Trophoblast cell (in vitro differentiated cells and primary cell): ENCODE measurements around the gene ZNF460.

ENCODE experiments used
- DNase-seq, 2 donors: peaks; one replicate each; pipeline ENCODE4 v3.0.0-alpha.2; 2016
- H2AFZ ChIP-seq: 2 replicates; pipeline ENCODE4 v1.6.1; 2013; ENCODE audit warnings: low read length, moderate library complexity, mild to moderate bottlenecking; ENCODE audit not compliant: insufficient read depth, poor library complexity
- H2AK5ac ChIP-seq: 2 replicates; pipeline ENCODE4 v1.6.1; 2013; ENCODE audit warnings: mild to moderate bottlenecking, low read length
- H2BK120ac ChIP-seq: 2 replicates; pipeline ENCODE4 v1.6.1; 2013; ENCODE audit warnings: low read length, mild to moderate bottlenecking, moderate library complexity; ENCODE audit not compliant: insufficient read depth, poor library complexity
- H2BK12ac ChIP-seq: 2 replicates; pipeline ENCODE4 v1.6.1; 2013; ENCODE audit warnings: mild to moderate bottlenecking, low read length, moderate library complexity
- H2BK5ac ChIP-seq: 2 replicates; pipeline ENCODE4 v1.6.1; 2013; ENCODE audit warnings: low read length, low read depth, moderate library complexity, mild to moderate bottlenecking; ENCODE audit not compliant: poor library complexity
- H3K14ac ChIP-seq: 2 replicates; pipeline ENCODE4 v1.6.1; 2013; ENCODE audit warnings: mild to moderate bottlenecking, low read length
- H3K18ac ChIP-seq: 2 replicates; pipeline ENCODE4 v1.6.1; 2013; ENCODE audit warnings: mild to moderate bottlenecking, low read length
- H3K23ac ChIP-seq: 2 replicates; pipeline ENCODE4 v1.6.1; 2013; ENCODE audit warnings: low read length
- H3K27ac ChIP-seq: 2 replicates; pipeline ENCODE4 v1.5.1; 2013; ENCODE audit warnings: low read depth, mild to moderate bottlenecking, inconsistent platforms, low read length, moderate library complexity
- H3K27me3 ChIP-seq: 2 replicates; pipeline ENCODE4 v1.6.1; 2013; ENCODE audit warnings: inconsistent platforms, mild to moderate bottlenecking, low read length, moderate library complexity; ENCODE audit not compliant: insufficient read depth
- H3K36me3 ChIP-seq, 2 experiments: 1 replicate in 1 of 2; 2 replicates in 1 of 2; pipeline ENCODE4 v1.6.1; 2013; ENCODE audit warnings: low read length in 2 of 2, mild to moderate bottlenecking in 2 of 2, moderate library complexity in 1 of 2; ENCODE audit not compliant: insufficient read depth in 2 of 2, control insufficient read depth in 1 of 2
- H3K4ac ChIP-seq: 2 replicates; pipeline ENCODE4 v1.6.1; 2013; ENCODE audit warnings: low read depth, mild to moderate bottlenecking, low read length, moderate library complexity
- H3K4me1 ChIP-seq, 2 experiments: 1 replicate in 1 of 2; 2 replicates in 1 of 2; pipeline ENCODE4 v1.6.1; 2013; ENCODE audit warnings: low read length in 2 of 2, mild to moderate bottlenecking in 2 of 2, moderate library complexity in 1 of 2; ENCODE audit not compliant: insufficient read depth in 2 of 2, control insufficient read depth in 1 of 2
- H3K4me2 ChIP-seq: 2 replicates; pipeline ENCODE4 v1.6.1; 2013; ENCODE audit warnings: inconsistent platforms, mild to moderate bottlenecking, low read length, moderate library complexity
- H3K4me3 ChIP-seq: 2 replicates; pipeline ENCODE4 v1.5.1; 2013; ENCODE audit warnings: mild to moderate bottlenecking, low read depth, low read length, inconsistent platforms
- H3K79me1 ChIP-seq: one replicate; pipeline ENCODE4 v1.6.1; 2013; ENCODE audit warnings: low read length
- H3K79me2 ChIP-seq: 2 replicates; pipeline ENCODE4 v1.6.1; 2013; ENCODE audit warnings: low read length, mild to moderate bottlenecking; ENCODE audit not compliant: control insufficient read depth, insufficient read depth, poor library complexity
- H3K9ac ChIP-seq: 2 replicates; pipeline ENCODE4 v1.6.1; 2013; ENCODE audit warnings: mild to moderate bottlenecking, low read length
- H3K9me3 ChIP-seq: 2 replicates; pipeline ENCODE4 v1.6.1; 2013; ENCODE audit warnings: low read depth, mild to moderate bottlenecking, control low read depth, inconsistent platforms, low read length; ENCODE audit not compliant: insufficient read depth
- H4K12ac ChIP-seq: 2 replicates; pipeline ENCODE4 v1.6.1; 2013; ENCODE audit warnings: low read depth, mild to moderate bottlenecking, low read length, moderate library complexity
- H4K8ac ChIP-seq: 2 replicates; pipeline ENCODE4 v1.6.1; 2013; ENCODE audit warnings: low read depth, mild to moderate bottlenecking, low read length, moderate library complexity
- H4K91ac ChIP-seq: one replicate; pipeline ENCODE4 v1.6.1; 2013; ENCODE audit warnings: low read depth, mild to moderate bottlenecking, low read length, moderate library complexity
- WGBS: extraction: QIAGEN DNeasy Blood & Tissue Kit; methylation state at CpG from one replicate; pipeline ENCODE4 v1.1.7; 2013; ENCODE audit warnings: missing lambda C conversion rate; ENCODE audit not compliant: insufficient read length, insufficient coverage; ENCODE audit errors: extremely low coverage; 5-methylcytosine and 5-hydroxymethylcytosine counted together

ZNF460 gene

GRCh38 chr19:57245066-57245465 is 35.2 kb upstream of the ZNF460 start:
- no peak overlapping the region for H2BK5ac ChIP-seq

DNA sequence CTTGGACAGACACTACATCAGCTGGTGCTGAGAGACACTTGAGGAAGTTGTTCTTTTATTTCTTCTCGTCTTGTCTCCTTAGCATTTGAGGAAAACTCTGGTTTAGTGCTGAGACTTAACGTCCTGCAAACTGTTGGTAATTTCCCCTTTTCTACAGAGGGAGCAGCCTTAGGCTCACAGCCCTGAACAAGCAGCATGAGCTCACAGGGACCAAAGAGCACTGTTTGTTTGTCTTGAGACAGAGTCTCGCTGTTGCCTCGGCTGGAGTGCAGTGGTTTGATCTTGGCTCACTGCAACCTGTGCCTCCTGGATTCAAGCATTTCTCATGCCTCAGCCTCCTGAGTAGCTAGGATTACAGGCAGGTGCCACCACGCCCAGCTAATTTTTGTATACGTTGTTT is 34.3 kb upstream of the ZNF460 start:
- Histone ChIP-seq H4K12ac (no peak overlapping the region), H2AFZ (no peak overlapping the region), H3K79me2 (peaks cover 5% of the 10 kb centered on the region), H3K4me2 (no peak overlapping the region), H2BK120ac (no peak overlapping the region), H2BK5ac (no peak overlapping the region), H3K14ac (no peak overlapping the region), H4K8ac (no peak overlapping the region), H3K4ac (no peak overlapping the region), H2BK12ac (no peak overlapping the region), H2AK5ac (no peak overlapping the region), H3K4me3 (no peak overlapping the region), H3K27ac (no peak overlapping the region), H3K36me3 (peaks cover 34 to 47% of the 10 kb centered on the region in 2 experiments), H4K91ac (no peak overlapping the region), H3K27me3 (no peaks in the 10 kb centered on the region), H3K79me1 (no peaks in the 10 kb centered on the region), H3K18ac (no peak overlapping the region), H3K9ac (no peak overlapping the region), H3K23ac (no peak overlapping the region), H3K9me3 (no peaks in the 10 kb centered on the region), H3K4me1 (peaks cover 5 to 9% of the 10 kb centered on the region in 2 experiments)
- DNase-seq, result no peak
- WGBS, result no CpG with 5 or more reads among the region's 6 CpGs

More at GRCh38 chr19:57245066-57245465, 35.2 kb upstream of the ZNF460 start:
- no peak overlapping the region for H3K18ac ChIP-seq
- no peak overlapping the region for H3K4me2 ChIP-seq
- no peak overlapping the region for H4K8ac ChIP-seq
- H3K79me2 ChIP-seq, result peaks cover 9% of the 10 kb centered on the region
- no CpG with 5 or more reads among the region's 5 CpGs for WGBS
- no peak overlapping the region for H3K23ac ChIP-seq
- no peak overlapping the region for H2BK120ac ChIP-seq
- H2BK12ac ChIP-seq, result no peak overlapping the region
- no peak overlapping the region for H4K91ac ChIP-seq
- H3K14ac ChIP-seq, result no peak overlapping the region
- H3K9ac ChIP-seq, result no peak overlapping the region
- H3K4me3 ChIP-seq, result no peak overlapping the region
- H3K36me3 ChIP-seq, result peaks cover 32 to 42% of the 10 kb centered on the region in 2 experiments
- H3K4ac ChIP-seq, result no peak overlapping the region
- H3K4me1 ChIP-seq, result peaks cover 5 to 10% of the 10 kb centered on the region in 2 experiments
- H3K27me3 ChIP-seq, result no peaks in the 10 kb centered on the region
- H2AFZ ChIP-seq, result no peak overlapping the region
- no peak overlapping the region for H4K12ac ChIP-seq
- no peaks in the 10 kb centered on the region for H3K9me3 ChIP-seq
- peaks cover 6% of the 10 kb centered on the region for H3K79me1 ChIP-seq
- no peak overlapping the region for H2AK5ac ChIP-seq
- no peak for DNase-seq
- no peak overlapping the region for H3K27ac ChIP-seq

DNA sequence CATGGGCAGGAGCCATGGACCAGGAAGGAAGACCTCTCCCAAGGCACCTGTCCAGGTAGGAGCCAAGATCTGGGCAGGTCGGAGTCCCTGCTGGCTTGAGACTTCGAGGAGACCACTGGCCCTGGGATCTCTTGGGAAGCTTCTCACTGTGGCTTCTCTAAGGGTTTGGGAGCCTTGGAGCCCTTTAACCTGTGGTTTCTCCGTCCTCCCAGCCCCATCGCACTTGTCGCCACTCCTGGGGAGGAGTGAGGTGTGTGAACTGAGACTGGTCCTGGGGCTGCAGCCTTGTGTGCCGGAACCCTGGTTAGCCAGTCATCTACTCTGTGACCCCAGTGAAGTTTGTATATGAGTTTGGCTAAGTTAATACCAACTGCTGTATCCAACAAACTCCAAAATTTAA is 31.6 kb upstream of the ZNF460 start:
- Histone ChIP-seq H2BK120ac (no peak overlapping the region), H4K12ac (no peak overlapping the region), H3K9ac (no peak overlapping the region), H3K79me2 (no peaks in the 10 kb centered on the region), H3K36me3 (peaks cover 35 to 60% of the 10 kb centered on the region in 2 experiments), H3K9me3 (no peaks in the 10 kb centered on the region), H3K27ac (no peak overlapping the region), H4K8ac (no peak overlapping the region), H3K79me1 (no peaks in the 10 kb centered on the region), H2BK5ac (no peak overlapping the region), H2AK5ac (no peak overlapping the region), H3K18ac (no peak overlapping the region), H3K4ac (no peak overlapping the region), H3K14ac (no peak overlapping the region), H2BK12ac (no peak overlapping the region), H2AFZ (no peak overlapping the region), H4K91ac (no peak overlapping the region), H3K4me3 (no peak overlapping the region), H3K4me2 (no peak overlapping the region), H3K23ac (no peak overlapping the region), H3K4me1 (no peaks in the 10 kb centered on the region), H3K27me3 (no peaks in the 10 kb centered on the region)
- no peak for DNase-seq
- no CpG with 5 or more reads among the region's 6 CpGs for WGBS

DNA sequence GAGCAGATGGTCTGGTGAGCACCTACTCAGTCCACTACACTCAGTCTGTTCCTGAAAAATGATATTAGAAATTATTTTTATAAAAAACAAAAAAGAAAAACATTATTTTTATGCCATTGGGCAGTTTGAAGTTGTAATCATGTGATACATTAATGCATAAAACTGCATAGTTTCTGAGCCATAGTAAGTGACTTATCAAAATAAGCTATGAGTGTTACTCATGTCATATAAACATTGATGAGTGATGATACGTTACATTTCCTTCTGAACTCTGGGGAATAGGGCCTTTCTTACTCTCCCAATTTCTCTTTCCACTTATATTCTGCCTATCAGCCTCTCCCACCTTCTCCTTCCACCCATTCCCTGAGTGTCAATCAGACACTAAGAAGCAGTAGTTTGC is 31.0 kb upstream of the ZNF460 start:
- H3K23ac ChIP-seq, result no peak overlapping the region
- no peaks in the 10 kb centered on the region for H3K27me3 ChIP-seq
- peaks cover 38 to 63% of the 10 kb centered on the region in 2 experiments for H3K36me3 ChIP-seq
- H3K79me1 ChIP-seq, result no peaks in the 10 kb centered on the region
- H2AK5ac ChIP-seq, result no peak overlapping the region
- H2AFZ ChIP-seq, result no peak overlapping the region
- no peak overlapping the region for H2BK12ac ChIP-seq
- no peaks in the 10 kb centered on the region for H3K4me1 ChIP-seq
- no peak for DNase-seq
- H3K9me3 ChIP-seq, result no peaks in the 10 kb centered on the region
- no peak overlapping the region for H3K9ac ChIP-seq
- H2BK120ac ChIP-seq, result no peak overlapping the region
- no peak overlapping the region for H3K27ac ChIP-seq
- no peak overlapping the region for H2BK5ac ChIP-seq
- WGBS, result no CpG with 5 or more reads among the region's 1 CpG
- no peak overlapping the region for H3K14ac ChIP-seq
- no peak overlapping the region for H4K91ac ChIP-seq
- H4K12ac ChIP-seq, result no peak overlapping the region
- H3K79me2 ChIP-seq, result no peaks in the 10 kb centered on the region
- H3K18ac ChIP-seq, result no peak overlapping the region
- H4K8ac ChIP-seq, result no peak overlapping the region
- no peak overlapping the region for H3K4me3 ChIP-seq
- H3K4ac ChIP-seq, result no peak overlapping the region
- H3K4me2 ChIP-seq, result no peak overlapping the region
